Progenitor cell of endocrine pancreas (in vitro differentiated cells): ENCODE data around the gene SQOR. TPM values are rescaled to one million over a fixed set of nuclear protein-coding genes. Genes with fewer than 3 reads are reported as not detected.

Experiments used
- DNase-seq: peaks from one replicate; pipeline ENCODE4 v3.0.0; 2021; ENCODE audit warnings: low spot score; ENCODE audit not compliant: unreplicated experiment
- H3K27ac Mint-ChIP-seq: 2 replicates; pipeline ENCODE4 v1.8.0; 2021; ENCODE audit warnings: mild to moderate bottlenecking, moderate library complexity, mixed read lengths
- H3K27me3 Mint-ChIP-seq: 2 replicates; pipeline ENCODE4 v1.8.0; 2021; ENCODE audit warnings: mixed read lengths
- H3K36me3 Mint-ChIP-seq: 2 replicates; pipeline ENCODE4 v1.8.0; 2022; ENCODE audit warnings: mixed read lengths; ENCODE audit not compliant: insufficient read depth
- H3K4me1 Mint-ChIP-seq: 2 replicates; pipeline ENCODE4 v1.8.0; 2021; ENCODE audit warnings: low read depth, mixed read lengths
- H3K4me3 Mint-ChIP-seq: 2 replicates; pipeline ENCODE4 v1.8.0; 2021; ENCODE audit warnings: low read depth, mild to moderate bottlenecking, moderate library complexity, mixed read lengths
- H3K9me3 Mint-ChIP-seq: 2 replicates; pipeline ENCODE4 v1.8.0; 2021; ENCODE audit warnings: low read depth, mixed read lengths
- long read RNA-seq: library from polyadenylated mRNA; unstranded; transcript quantifications from one replicate; pipeline ENCODE4 v2.0.0, GENCODE V29; 2020
- total RNA-seq: library from RNA; stranded (reverse); gene quantifications from 2 replicates; pipeline ENCODE4 v1.2.1, GENCODE V29; 2021
- TF ChIP-seq, protein P1 (sequence below): fragments of 200-600 bp; sonication (generic); IDR thresholded peaks from one replicate; pipeline ENCODE4 v1.5.0; 2021; ENCODE audit warnings: antibody characterized with exemption, mild to moderate bottlenecking; ENCODE audit not compliant: unreplicated experiment

SQOR gene
- 35.6 and 39.3 TPM in 2 replicates for total RNA-seq
- long read RNA-seq, transcript SQOR-201 (10 exons, 2,003 nt) = major isoform, 216 of 270 reads
- long read RNA-seq, partial matches to known transcripts = 13 of 270 reads
- long read RNA-seq, other reads (novel, unspliced or antisense) = 41 of 270 reads

DNA sequence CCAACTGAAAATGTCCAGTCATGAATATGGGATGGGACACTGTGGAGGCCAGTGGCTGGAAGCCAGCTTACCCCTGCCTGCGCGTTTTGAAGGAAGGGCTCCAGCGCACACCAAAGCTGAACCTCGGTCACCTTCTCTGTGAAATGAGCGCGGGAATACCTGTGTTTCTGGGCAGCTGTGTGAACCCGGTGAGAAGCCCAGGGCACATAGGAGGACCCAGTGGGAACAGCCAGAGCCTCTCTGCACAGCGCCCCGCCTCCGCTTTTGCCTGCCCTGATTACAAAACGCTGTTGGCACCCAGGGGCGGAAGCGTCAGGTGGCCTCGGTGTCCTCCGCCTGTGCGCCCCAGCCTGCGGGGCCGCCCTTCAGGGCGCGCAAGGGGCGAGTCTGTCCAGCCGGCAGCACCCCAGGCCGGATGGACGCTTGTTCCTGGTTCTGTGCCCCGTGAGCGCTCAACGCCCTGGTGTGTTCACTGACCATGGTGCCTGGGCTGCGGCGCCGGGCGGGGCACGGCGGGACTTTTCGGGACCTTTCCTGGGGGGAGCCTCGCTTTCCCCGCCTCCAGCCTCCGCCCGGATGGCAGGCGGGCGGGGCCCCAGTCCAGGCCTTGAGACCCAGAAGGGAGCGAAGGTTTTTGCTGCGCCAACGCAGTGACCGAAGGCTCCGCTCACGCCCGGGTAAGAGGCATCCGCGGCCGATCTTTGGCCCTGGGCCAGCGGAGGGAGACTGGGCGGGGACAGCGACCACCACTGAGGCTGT, at the start of gene SQOR:
SQOR (plus strand) TSS at position 598 of the 759 bp plus-strand sequence. CDS start 23,895 bp downstream, outside the sequence.
- Mint-ChIP-seq H3K27me3 (peaks cover 40% of the 10 kb centered on the region), H3K27ac (peak within 1 kb of the TSS; percentile 97), H3K4me1 (peaks cover 7% of the 10 kb centered on the region), H3K36me3 (no peaks in the 10 kb centered on the region), H3K4me3 (peak within 1 kb of the TSS; percentile 94), H3K9me3 (no peaks in the 10 kb centered on the region)
- DNase-seq = peak; percentile 43
- TF ChIP-seq, protein P1, sequence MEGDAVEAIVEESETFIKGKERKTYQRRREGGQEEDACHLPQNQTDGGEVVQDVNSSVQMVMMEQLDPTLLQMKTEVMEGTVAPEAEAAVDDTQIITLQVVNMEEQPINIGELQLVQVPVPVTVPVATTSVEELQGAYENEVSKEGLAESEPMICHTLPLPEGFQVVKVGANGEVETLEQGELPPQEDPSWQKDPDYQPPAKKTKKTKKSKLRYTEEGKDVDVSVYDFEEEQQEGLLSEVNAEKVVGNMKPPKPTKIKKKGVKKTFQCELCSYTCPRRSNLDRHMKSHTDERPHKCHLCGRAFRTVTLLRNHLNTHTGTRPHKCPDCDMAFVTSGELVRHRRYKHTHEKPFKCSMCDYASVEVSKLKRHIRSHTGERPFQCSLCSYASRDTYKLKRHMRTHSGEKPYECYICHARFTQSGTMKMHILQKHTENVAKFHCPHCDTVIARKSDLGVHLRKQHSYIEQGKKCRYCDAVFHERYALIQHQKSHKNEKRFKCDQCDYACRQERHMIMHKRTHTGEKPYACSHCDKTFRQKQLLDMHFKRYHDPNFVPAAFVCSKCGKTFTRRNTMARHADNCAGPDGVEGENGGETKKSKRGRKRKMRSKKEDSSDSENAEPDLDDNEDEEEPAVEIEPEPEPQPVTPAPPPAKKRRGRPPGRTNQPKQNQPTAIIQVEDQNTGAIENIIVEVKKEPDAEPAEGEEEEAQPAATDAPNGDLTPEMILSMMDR = no peak

DNA sequence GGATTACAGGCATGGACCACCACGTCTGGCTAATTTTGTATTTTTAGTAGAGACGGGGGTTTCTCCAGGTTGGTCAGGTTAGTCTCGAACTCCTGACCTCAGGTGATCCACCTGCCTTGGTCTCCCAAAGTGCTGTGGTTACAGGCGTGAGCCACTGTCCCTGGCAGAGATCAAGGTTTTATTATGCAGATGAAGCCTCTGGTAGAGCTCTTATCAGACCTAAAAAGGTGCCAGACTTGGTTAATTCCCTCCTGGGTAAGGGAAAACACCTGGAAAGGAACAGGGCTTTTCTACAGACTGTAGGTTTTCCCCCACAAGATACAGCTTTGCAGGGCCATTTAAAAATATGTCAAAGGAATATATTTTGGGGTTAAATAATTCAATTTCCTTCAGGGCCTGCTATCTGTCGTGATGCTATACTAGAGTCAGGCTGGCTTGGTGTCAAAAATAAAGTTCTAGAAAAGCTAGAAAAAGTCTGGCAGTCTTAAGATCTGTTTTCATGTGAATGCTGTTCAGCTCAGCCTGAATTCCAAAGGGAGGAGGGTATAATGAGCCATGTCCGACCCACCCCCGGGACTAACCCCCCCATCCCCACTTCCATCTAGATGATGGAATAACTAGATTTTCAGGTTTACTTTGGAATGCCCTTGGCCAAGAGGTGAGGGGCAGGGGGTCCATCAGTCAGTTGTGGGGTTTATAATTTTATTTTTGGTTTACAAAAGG, 49.6 kb upstream of the SQOR start:
- H3K9me3 Mint-ChIP-seq = no peaks in the 10 kb centered on the region
- peak overlapping the region; percentile 100 for H3K27ac Mint-ChIP-seq
- TF ChIP-seq, protein P1 = no peak
- H3K4me1 Mint-ChIP-seq = peaks cover 24% of the 10 kb centered on the region
- H3K27me3 Mint-ChIP-seq = no peaks in the 10 kb centered on the region
- peak overlapping the region; percentile 98 for H3K4me3 Mint-ChIP-seq
- H3K36me3 Mint-ChIP-seq = no peaks in the 10 kb centered on the region
- DNase-seq = no peak

GRCh38 chr15:45586125-45586524, 48.7 kb upstream of the SQOR start:
- TF ChIP-seq, protein P1 = no peak
- Mint-ChIP-seq H3K27me3 (no peaks in the 10 kb centered on the region), H3K27ac (peak overlapping the region; percentile 100), H3K9me3 (no peaks in the 10 kb centered on the region), H3K4me3 (peak overlapping the region; percentile 98), H3K4me1 (peaks cover 25% of the 10 kb centered on the region), H3K36me3 (no peaks in the 10 kb centered on the region)
- DNase-seq = no peak

DNA sequence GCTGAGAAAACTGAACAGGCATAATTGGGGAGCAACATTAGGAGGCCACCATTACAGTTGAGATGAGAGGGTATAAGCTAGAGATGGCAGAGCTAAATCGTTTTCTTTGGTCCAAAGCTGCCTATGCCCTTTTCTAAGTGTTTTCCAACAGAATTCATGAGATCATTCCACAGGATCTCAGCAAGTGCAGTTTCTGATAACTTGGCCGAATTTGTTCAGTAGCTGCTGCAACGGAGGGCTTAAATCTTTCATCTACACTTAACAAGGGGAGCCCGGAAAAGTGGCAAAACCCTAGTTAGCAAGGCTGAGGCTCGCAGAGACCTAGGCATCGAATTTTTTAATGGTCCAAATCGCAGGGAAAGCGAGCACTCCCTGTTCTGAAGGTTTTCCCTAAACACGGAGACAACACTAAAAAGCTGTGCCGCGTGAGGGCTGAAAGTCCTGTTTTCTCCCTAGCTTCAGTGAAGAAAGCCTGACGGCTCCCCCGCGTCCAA, 48.2 kb upstream of the SQOR start:
- Mint-ChIP-seq H3K27ac (peak overlapping the region; percentile 100), H3K36me3 (no peaks in the 10 kb centered on the region), H3K9me3 (no peaks in the 10 kb centered on the region), H3K4me1 (peaks cover 28% of the 10 kb centered on the region), H3K27me3 (no peaks in the 10 kb centered on the region), H3K4me3 (peak overlapping the region; percentile 98)
- no peak for DNase-seq
- TF ChIP-seq, protein P1 = no peak

GRCh38 chr15:45587095-45587862, 47.5 kb upstream of the SQOR start, which contains the start of gene BLOC1S6:
Gene BLOC1S6 (plus strand): TSS chr15:45587379. CDS start chr15:45587444, 65 bp downstream.
- peak within 1 kb of the TSS; percentile 100 for H3K27ac Mint-ChIP-seq
- no peaks in the 10 kb centered on the region for H3K36me3 Mint-ChIP-seq
- peaks cover 33% of the 10 kb centered on the region for H3K4me1 Mint-ChIP-seq
- H3K9me3 Mint-ChIP-seq = no peaks in the 10 kb centered on the region
- no peaks in the 10 kb centered on the region for H3K27me3 Mint-ChIP-seq
- H3K4me3 Mint-ChIP-seq = peak within 1 kb of the TSS; percentile 98
- DNase-seq = peak; percentile 87
- TF ChIP-seq, protein P1 = no peak
